HepG2 (cell line): ENCODE data around the gene TUBG2. TPM values are rescaled to one million over a fixed set of nuclear protein-coding genes. Genes with fewer than 3 reads are reported as not detected.

Source experiments
- ARNTL ChIP-seq: sonication (generic); formaldehyde crosslinking; IDR thresholded peaks from 2 replicates; pipeline ENCODE4 v1.4.0; 2020; ENCODE audit warnings: mild to moderate bottlenecking, missing genetic modification reagents
- ATF1 ChIP-seq: IDR thresholded peaks from 2 replicates; pipeline ENCODE4 v1.6.1; 2016; ENCODE audit warnings: mild to moderate bottlenecking, control low read depth
- CENPX ChIP-seq: sonication (generic); formaldehyde crosslinking; IDR thresholded peaks from 2 replicates; pipeline ENCODE4 v1.9.0; 2021; ENCODE audit warnings: mild to moderate bottlenecking, missing genetic modification reagents, moderate library complexity
- EEA1 ChIP-seq: sonication (generic); formaldehyde crosslinking; IDR thresholded peaks from 2 replicates; pipeline ENCODE4 v1.5.1; 2020; ENCODE audit warnings: mild to moderate bottlenecking, missing genetic modification reagents, borderline replicate concordance
- HNRNPH1 ChIP-seq: fragments of 200-400 bp; formaldehyde crosslinking; optimal IDR thresholded peaks from 2 replicates; pipeline ENCODE3; 2017; ENCODE audit warnings: mild to moderate bottlenecking, low read depth, low read length
- HNRNPK ChIP-seq: fragments of 200-400 bp; formaldehyde crosslinking; IDR thresholded peaks from 2 replicates; pipeline ENCODE4 v1.6.1; 2018; ENCODE audit warnings: low read length, low read depth, moderate library complexity, mild to moderate bottlenecking; ENCODE audit not compliant: poor library complexity, severe bottlenecking
- NR3C1 ChIP-seq: sonication (generic); formaldehyde crosslinking; IDR thresholded peaks from 2 replicates; pipeline ENCODE4 v1.4.0; 2020; ENCODE audit warnings: missing genetic modification reagents
- PITX1 ChIP-seq: sonication (generic); formaldehyde crosslinking; IDR thresholded peaks from 2 replicates; pipeline ENCODE4 v1.5.1; 2020; ENCODE audit warnings: mild to moderate bottlenecking, missing genetic modification reagents
- SALL1 ChIP-seq: sonication (generic); formaldehyde crosslinking; IDR thresholded peaks from 2 replicates; pipeline ENCODE4 v1.8.0; 2022; ENCODE audit warnings: mild to moderate bottlenecking, missing genetic modification reagents
- TSC22D2 ChIP-seq: sonication (generic); formaldehyde crosslinking; IDR thresholded peaks from 2 replicates; pipeline ENCODE4 v1.5.1; 2020; ENCODE audit warnings: missing genetic modification reagents, mild to moderate bottlenecking, borderline replicate concordance
- ZSCAN9 ChIP-seq: IDR thresholded peaks from 2 replicates; pipeline ENCODE4 v1.6.1; 2016; ENCODE audit warnings: borderline replicate concordance
- polyA plus RNA-seq, 8 experiments: library from polyadenylated mRNA; depleted of rRNA in 3 of 8; stranded (reverse) in 7 of 8; unstranded in 1 of 8; fragments of >200 nt; fragmentation: Illumina TruSeq in 4 of 8; extraction: Trizol in 4 of 8; gene quantifications; 2 replicates each; pipeline versions ENCODE4 v1.2.1 to v1.2.3, GENCODE V29; 2011 to 2016; ENCODE audit warnings: low read depth in 4 of 8, missing spikeins in 1 of 8, mixed read lengths in 1 of 8; ENCODE audit not compliant: insufficient read depth in 1 of 8
- total RNA-seq, 5 experiments: library from RNA; depleted of rRNA; stranded (reverse); fragments of >200 nt; fragmentation: Illumina TruSeq; extraction: Trizol; gene quantifications; 2 replicates each; pipeline ENCODE4 v1.2.3, GENCODE V29; 2016; ENCODE audit warnings: low read depth in 1 of 5
- TF ChIP-seq, protein P1 (sequence below): sonication (generic); formaldehyde crosslinking; IDR thresholded peaks from 2 replicates; pipeline ENCODE4 v1.8.1; 2022; ENCODE audit warnings: low read depth, mild to moderate bottlenecking, missing genetic modification reagents
- TF ChIP-seq, protein P2 (sequence below), 2 experiments: sonication (generic) in 1 of 2; formaldehyde crosslinking in 1 of 2; IDR thresholded peaks; 2 replicates each; pipeline versions ENCODE4 v1.5.1 to v1.6.1; 2011 to 2020; ENCODE audit warnings: borderline replicate concordance in 1 of 2, low read depth in 1 of 2, low read length in 1 of 2, mild to moderate bottlenecking in 1 of 2, missing genetic modification reagents in 1 of 2, moderate library complexity in 1 of 2
- TF ChIP-seq, protein P3 (sequence below): sonication (generic); formaldehyde crosslinking; IDR thresholded peaks from 2 replicates; pipeline ENCODE4 v1.8.0; 2022; ENCODE audit warnings: mild to moderate bottlenecking, missing genetic modification reagents, borderline replicate concordance
- TF ChIP-seq, protein P4 (sequence below): sonication (generic); formaldehyde crosslinking; IDR thresholded peaks from 2 replicates; pipeline ENCODE4 v1.8.0; 2023; ENCODE audit warnings: mild to moderate bottlenecking, missing genetic modification reagents

The TUBG2 gene
- total and polyA plus RNA-seq, 2 of the 13 experiments (the other 11 are each of a cell fraction or from before 2014, with no cell fraction given) = 16.0 to 42.3 TPM

DNA sequence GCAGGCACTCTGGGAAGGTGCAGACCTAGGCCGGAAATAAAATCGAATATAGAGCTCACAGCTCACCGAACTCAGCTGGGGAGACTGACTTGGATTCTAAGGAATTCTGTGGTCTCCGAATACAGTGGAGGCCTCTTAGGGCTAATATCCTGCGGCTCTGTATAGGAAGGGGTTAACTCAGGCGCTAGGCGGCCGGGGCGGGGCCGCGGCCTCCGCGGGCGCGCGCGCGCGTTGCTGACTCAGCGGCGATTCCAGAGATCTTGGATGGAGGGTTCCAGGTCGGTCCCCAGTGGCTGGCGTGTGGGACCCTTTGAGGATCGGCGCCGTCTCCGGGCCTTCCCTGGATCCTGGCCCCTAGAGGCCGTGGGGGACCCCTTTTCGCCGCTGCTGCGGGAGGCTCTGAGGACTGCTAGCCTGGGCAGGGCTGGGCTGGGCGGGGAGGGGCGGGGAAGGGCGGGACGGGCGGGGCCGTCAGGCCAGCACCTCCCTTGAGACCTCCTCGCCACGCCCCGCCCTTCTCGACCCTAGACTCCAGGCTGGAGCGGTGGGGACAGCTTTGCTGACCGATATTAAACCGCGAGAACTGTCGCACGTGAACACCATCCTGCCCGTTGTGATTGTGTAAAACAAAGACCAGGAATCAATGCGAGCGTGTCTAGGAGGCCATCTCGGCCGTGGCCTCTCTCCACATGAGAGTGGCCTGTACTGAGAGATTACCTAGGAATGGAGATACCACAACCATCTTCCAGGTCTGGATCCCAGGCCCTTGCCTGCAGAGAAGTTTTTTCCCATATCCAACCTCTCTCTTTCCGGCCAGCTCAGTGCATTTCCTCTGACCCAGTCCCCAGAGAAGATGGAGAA, 19.1 kb downstream of the TUBG2 start (continued):
- TF ChIP-seq HNRNPH1 (no peak), SALL1 (CRISPR knock-in tag) (peak; percentile 91), TSC22D2 (CRISPR knock-in tag) (peak; percentile 37), NR3C1 (CRISPR knock-in tag) (no peak), ZSCAN9 (peak; percentile 59; the same call in 1 of the 2 replicates), CENPX (CRISPR knock-in tag) (no peak), ARNTL (CRISPR knock-in tag) (peak; percentile 73), EEA1 (CRISPR knock-in tag) (no peak), ATF1 (no peak), PITX1 (CRISPR knock-in tag) (peak; percentile 76; the same call in 1 of the 2 replicates), HNRNPK (no peak)
- TF ChIP-seq, protein P1, sequence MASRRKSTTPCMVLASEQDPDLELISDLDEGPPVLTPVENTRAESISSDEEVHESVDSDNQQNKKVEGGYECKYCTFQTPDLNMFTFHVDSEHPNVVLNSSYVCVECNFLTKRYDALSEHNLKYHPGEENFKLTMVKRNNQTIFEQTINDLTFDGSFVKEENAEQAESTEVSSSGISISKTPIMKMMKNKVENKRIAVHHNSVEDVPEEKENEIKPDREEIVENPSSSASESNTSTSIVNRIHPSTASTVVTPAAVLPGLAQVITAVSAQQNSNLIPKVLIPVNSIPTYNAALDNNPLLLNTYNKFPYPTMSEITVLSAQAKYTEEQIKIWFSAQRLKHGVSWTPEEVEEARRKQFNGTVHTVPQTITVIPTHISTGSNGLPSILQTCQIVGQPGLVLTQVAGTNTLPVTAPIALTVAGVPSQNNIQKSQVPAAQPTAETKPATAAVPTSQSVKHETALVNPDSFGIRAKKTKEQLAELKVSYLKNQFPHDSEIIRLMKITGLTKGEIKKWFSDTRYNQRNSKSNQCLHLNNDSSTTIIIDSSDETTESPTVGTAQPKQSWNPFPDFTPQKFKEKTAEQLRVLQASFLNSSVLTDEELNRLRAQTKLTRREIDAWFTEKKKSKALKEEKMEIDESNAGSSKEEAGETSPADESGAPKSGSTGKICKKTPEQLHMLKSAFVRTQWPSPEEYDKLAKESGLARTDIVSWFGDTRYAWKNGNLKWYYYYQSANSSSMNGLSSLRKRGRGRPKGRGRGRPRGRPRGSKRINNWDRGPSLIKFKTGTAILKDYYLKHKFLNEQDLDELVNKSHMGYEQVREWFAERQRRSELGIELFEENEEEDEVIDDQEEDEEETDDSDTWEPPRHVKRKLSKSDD = no peak; the same call in 1 of the 2 replicates
- TF ChIP-seq, protein P2, sequence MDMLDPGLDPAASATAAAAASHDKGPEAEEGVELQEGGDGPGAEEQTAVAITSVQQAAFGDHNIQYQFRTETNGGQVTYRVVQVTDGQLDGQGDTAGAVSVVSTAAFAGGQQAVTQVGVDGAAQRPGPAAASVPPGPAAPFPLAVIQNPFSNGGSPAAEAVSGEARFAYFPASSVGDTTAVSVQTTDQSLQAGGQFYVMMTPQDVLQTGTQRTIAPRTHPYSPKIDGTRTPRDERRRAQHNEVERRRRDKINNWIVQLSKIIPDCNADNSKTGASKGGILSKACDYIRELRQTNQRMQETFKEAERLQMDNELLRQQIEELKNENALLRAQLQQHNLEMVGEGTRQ (IDR thresholded peaks at IDR 0.05; ENCODE audit: low read depth, low read length) = 0 out of 2 replicates have a peak, but pooled peaks have one; percentile 18
- TF ChIP-seq, protein P2 (CRISPR knock-in tag; IDR thresholded peaks at IDR 0.05; ENCODE audit: borderline replicate concordance) = no peak
- TF ChIP-seq, protein P3, sequence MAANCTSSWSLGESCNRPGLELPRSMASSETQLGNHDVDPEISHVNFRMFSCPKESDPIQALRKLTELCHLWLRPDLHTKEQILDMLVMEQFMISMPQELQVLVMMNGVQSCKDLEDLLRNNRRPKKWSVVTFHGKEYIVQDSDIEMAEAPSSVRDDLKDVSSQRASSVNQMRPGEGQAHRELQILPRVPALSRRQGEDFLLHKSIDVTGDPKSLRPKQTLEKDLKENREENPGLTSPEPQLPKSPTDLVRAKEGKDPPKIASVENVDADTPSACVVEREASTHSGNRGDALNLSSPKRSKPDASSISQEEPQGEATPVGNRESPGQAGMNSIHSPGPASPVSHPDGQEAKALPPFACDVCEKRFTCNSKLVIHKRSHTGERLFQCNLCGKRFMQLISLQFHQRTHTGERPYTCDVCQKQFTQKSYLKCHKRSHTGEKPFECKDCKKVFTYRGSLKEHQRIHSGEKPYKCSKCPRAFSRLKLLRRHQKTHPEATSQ (CRISPR knock-in tag) = no peak
- TF ChIP-seq, protein P4, sequence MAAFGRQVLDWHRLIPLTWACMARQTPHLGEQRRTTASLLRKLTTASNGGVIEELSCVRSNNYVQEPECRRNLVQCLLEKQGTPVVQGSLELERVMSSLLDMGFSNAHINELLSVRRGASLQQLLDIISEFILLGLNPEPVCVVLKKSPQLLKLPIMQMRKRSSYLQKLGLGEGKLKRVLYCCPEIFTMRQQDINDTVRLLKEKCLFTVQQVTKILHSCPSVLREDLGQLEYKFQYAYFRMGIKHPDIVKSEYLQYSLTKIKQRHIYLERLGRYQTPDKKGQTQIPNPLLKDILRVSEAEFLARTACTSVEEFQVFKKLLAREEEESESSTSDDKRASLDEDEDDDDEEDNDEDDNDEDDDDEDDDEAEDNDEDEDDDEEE (CRISPR knock-in tag) = no peak
